Lung microvascular endothelial cell (primary cell): ENCODE results near the gene C9orf78. TPM values are rescaled to one million over a fixed set of nuclear protein-coding genes. Genes with fewer than 3 reads are reported as not detected.

Experiments used
- DNase-seq, 2 donors: peaks; one replicate each; pipeline versions ENCODE4 v3.0.0 to v3.0.0-alpha.2; 2010; ENCODE audit warnings: low read depth in 2 of 2
- total RNA-seq: library from RNA; depleted of rRNA; stranded (reverse); fragments of >200 nt; gene quantifications from 2 replicates; pipeline ENCODE4 v1.2.1, GENCODE V29; 2014

The C9orf78 gene
- total RNA-seq, 1 donor from 2014 or later = 36.5 TPM

DNA sequence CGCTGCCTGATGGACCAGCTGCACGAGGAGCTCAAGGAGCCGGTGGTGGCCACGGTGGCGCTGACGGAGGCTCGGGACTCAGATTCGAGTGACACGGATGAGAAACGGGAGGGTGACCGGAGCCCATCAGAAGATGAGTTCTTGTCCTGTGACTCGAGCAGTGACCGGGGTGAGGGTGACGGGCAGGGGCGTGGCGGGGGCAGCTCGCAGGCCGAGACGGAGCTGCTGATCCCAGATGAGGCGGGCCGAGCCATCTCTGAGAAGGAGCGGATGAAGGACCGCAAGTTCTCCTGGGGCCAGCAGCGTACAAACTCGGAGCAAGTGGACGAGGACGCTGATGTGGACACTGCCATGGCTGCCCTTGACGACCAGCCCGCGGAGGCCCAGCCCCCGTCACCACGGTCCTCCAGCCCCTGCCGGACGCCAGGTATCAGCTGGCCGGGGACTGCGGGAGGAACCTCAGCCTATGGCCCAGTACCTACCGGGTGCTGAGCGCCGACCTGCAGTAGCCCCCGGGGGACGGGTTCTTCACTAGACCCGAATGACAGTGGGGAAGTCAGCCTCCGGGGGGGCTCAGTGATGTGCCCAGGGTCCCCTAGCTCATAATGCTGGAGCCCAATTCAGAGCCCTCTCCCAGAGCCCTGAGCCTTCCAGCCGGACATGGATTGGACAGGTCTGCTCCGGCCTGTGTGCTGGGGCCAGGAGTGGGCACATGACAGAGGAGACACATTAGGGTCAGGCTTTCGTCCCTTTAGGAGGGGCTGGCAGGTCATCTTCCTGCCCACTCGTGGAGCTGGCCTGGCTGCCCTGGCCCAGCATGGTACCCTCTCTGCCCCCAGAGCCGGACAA, 33.2 kb upstream of the C9orf78 start:
- DNase-seq = no peak

DNA sequence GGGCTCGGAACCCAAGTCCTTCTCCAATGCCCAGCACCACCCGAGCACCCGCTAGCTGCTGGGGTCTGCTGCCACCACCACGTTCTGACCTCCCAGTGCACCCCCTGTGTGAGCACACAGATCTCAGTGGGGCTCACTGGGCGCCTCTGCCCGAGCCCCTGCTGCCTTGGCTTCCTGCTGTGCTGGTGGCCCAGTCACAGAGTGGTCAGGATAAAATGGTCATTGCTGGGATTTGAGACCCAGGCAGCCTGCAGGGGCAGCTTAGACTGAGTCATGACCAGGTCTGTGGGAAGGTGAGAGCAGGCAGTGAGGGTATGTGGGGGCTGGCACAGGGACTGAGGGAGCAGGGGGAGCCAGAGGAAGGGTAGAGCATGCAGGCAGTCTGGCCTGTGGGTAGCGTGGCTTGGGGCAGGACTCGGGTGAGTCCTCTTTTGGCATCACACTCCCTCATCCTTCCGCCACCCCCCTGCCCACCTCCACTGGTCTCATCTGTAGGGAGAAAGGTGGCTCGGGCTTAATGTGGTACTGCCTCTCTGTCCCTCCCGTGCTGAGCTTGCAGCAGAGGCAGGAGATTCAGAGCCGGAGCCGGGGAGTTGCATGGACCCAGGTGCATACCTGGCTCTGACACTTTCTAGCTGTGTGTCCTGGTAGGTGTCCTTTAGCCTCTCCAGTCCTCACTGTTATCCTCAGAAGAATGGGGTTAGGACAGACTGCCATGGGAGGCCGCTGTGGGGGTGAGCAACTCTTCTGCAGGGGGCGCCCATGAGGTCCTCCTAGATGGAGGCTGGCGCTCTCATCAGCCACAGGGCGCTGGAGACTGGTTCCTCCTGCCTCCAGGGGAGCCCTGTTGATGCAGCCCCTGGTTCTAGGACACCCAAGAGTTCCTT, 32.3 kb upstream of the C9orf78 start:
- DNase-seq = no peak

DNA sequence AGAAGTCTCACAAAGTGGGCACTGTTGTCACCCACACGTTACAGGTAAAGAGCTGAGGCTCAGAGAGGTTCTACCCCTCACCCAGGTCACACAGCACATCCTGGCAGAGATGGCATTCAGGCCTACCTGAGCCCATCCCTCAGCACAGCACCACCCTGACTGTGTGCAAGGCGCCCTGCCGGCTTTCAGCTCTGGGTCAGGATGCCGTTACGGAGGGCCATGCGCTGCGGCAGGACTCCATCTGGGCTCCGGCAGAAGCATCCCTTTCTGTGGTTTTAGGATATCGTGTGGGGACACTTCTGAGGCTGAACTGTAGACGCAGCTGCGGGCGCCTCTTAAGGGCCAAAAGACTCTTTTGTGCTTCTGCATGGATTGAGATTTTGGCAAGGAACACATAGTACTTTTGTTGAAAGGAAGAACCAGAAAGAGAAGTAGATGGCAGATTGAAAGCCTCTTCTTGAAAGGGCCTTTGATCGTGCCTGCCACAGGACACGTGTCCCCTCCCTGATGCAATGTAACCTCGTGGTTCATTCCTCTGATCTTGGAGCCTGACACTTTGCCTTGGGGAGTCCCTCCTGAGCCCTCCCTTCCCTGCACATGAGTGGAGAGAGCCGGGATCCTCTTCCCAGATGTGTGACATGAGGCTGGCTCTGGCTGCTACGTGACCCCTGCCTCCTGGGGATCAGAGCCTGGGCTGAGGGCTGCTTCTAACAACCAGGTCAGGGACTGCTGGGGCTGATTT, 31.5 kb upstream of the C9orf78 start:
- DNase-seq = no peak

- no peak for DNase-seq
Observed at GRCh38 chr9:129865668-129866320, 30.7 kb upstream of the C9orf78 start.

GRCh38 chr9:129864991-129865647, 30.0 kb upstream of the C9orf78 start:
- no peak for DNase-seq

GRCh38 chr9:129863059-129863690, 28.1 kb upstream of the C9orf78 start:
- peak in 1 of 2 donors; percentile 75 for DNase-seq

DNA sequence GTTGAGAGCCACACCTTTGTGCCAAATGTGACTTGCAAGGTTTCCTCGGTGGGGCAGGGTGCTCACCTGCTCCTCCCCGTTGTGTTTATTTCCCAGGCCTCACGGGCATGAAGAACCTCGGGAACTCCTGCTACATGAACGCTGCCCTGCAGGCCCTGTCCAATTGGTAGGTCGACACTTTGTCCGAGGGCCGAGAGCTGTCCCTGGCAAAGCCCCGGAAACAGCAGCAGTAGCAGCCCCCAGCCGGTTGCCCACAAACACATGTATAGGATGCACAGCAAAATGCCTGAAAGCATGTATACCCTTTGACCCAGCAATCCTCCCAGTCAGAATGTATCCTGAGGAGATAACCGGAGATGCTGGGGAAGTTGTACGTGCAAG, 26.4 kb upstream of the C9orf78 start:
- no peak for DNase-seq

- DNase-seq = no peak
Observed at GRCh38 chr9:129860653-129861446, 25.8 kb upstream of the C9orf78 start.

DNA sequence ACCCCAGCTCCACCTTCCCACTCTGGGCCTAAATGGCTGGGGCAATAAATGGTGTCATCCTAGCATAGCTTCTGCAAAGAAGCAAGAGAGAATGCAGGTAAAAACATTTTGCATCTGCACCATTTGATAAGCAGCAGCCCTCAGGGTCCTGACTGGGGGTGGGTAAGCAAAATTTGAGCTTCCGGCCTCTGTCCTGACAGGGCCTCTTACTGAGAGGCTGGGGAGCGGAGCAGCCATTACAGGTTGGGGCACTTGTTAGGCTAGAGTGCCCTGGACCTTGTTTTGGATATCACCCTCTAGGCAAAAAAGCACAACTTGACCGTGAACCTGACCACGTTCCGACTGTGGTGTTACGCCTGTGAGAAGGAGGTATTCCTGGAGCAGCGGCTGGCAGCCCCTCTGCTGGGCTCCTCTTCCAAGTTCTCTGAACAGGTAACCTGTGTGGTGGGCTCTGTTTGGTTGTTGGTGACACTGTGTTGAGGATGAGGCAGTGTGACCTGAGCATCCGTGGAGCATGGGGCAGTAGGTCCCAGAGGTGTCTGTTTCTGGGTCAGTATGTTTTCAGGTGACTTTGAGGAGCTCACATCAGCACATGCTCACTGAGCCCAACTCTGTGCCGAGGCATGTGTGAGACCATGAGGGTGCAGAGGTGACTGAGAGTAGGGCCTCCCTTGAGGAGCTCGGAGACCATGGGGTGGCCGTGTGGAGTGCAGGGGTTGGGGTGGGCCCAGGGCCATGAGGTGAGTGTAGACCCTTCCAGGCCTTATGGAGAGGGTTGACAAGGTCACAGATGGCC, 23.3 kb upstream of the C9orf78 start:
- DNase-seq = no peak

- no peak for DNase-seq
Observed at GRCh38 chr9:129857207-129857606, 22.1 kb upstream of the C9orf78 start.

DNA sequence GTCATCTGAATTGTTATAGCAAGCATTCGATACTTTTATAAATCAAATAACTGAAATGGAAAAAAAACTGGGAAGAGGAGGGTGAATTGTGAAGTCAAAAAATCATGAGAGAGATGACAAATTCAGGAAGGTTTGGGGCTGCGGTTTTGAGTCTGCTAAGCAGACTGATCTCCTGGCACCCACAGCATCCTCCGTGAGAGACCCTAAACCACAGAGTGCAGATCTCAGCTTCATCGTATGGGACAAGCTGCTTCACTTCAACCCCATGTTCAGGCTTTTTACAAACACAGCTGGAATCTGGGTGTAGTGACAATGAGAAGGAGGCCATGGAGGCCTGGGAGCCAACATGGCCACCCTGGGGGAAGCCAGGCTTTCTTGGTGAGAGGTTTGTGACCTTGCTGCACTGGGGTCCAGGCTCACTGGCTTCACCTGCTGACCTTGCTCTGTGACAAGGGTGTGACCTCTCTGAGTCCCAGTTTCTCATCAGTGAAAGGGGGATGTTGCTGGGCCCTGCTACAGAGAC, 19.6 kb upstream of the C9orf78 start:
- DNase-seq = no peak

DNA sequence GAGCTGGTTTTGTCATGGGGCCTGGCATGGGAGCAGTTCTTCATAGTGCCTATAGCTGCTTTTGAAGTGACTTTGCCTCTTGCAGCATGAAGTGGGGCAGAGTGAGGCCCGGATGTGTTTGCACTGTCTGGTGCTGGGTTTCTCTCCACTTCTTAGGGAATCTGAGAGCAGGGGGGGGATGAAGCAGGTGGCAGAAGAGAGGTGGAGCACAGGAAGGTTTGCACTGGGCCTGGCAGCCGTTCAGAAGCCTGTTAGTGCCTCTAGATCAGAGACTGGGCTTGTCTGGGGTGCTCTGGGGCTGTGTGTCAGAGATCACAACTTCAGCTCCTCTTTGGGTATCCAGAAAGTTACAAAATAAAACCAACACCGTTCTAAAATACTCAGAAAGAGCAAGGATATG, 18.5 kb upstream of the C9orf78 start:
- DNase-seq = no peak

DNA sequence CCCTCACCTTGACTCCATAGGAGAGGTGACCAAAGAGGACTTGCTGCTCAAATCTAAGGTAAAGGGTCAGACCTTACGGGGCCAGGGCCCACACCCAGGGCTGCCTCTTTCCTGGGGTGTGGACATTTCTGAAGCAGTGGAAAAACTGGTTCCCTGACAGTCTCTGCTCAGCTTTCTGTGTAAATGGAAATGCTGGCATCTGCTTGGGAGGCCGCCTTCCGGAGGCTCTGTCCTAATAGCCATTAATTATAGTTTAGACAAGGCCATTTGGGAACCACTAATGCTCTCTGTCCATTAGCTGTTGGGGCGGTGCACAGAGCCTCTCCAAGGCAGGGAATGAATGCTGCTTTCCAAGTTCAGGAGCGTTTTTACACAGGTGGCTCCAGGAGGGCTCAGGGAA, 17.5 kb upstream of the C9orf78 start:
- DNase-seq = no peak

- DNase-seq = no peak
Observed at GRCh38 chr9:129851821-129852220, 16.7 kb upstream of the C9orf78 start.

DNA sequence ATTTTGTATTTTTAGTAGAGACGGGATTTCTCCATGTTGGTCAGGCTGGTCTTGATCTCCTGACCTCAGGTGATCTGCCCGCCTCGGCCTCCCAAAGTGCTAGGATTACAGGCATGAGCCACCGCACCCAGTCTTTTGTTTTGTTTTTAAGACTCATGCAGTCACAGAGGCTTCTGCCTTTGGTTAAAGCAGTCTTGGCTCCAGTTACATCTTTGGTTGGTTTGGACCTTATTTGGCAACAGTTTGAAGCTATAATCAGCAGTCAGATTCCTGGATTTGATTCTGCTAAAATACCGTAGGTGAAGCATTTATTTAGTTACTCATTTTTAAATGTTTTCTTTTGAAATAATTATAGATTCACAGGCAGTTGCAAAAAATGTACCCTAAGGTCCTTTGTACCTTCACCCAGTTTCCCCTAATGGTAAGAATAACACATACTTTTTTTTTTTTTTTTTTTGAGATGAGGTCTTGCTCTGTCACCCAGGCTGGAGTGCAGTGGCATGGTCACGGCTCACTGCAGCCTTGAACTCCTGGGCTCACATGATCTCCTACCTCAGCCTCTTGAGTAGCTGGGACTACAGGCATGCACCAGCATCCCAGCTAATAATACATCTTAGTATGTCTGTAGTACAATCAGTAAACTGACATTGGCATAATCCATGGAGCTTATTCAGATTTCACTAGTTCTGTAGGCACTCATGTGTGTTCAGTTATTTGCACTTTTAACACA, 15.9 kb upstream of the C9orf78 start:
- DNase-seq = no peak

DNA sequence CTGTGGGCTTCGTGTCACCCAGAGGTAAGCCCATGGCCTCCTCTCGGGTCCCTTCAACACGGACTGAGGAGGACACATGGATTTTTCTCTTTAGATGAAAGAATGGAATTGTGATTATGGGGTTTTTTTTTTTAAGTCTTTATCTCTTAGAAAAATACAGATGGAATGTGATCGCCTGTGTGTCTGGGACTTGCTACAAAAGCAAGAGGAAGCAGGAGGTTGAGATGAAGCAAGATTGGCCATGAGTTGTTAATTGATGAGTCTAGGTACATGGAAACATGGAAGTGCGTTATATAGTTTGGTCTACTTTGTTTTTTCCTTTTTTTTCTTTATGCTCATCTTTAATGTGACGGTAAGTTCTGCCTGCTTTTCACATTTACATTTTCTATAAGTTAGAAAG, 14.8 kb upstream of the C9orf78 start:
- peak in 1 of 2 donors; percentile 86 for DNase-seq

DNA sequence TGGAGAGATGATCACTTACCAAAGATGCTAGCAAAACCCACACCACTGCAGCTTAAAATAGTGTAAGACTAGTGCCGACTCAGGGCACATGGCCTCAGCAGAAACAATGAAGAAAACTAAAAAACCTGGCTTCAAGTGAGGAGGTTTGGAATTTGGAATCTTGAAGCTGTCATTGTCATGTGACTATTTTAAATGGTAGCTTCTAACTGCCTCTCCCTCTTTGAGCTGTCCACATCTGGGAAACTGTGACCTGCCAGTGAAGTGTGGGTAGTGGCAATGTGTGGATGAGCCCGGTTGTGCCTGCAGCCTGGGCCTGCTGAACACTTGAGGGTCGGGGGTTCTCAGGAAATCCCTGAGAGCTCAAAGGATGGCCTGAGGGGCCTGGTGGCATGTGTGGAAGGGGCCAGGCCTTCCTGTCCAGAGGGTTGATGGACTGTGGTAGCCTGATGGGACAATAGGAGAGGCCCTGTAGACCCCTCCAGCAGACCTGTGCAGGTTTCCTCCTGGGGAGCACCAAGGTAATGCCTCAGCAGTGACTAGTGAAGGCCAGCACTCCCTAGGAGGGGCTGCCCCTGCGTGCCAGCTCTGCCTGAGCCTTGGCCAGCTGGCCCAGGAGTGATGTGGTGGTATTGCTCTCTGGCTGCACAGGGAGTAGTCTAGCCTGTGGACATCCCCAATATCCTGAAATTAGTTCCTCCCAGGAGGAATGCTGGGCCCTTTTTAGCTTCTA, 13.8 kb upstream of the C9orf78 start:
- no peak for DNase-seq
